PC-3 (cell line): ENCODE measurements around the gene BROX. TPM values are rescaled to one million over a fixed set of nuclear protein-coding genes. Genes with fewer than 3 reads are reported as not detected.

Experiments
- ATAC-seq: fragments of 200-7000 bp; cut with Tn5 transposase; 2 replicates; pipeline ENCODE4 v1.9.1; 2020; ENCODE audit warnings: mild to moderate bottlenecking, moderate library complexity
- BruUV-seq: library from RNA; stranded (reverse); fragments of 400-500 nt; replicated peaks from 2 replicates; lab custom pipeline; 2021; lab: Mats Ljungman, UMichigan
- CTCF ChIA-PET: fragments of 300-600 bp; sonication (Branson Sonifier 250); formaldehyde crosslinking; loops from one replicate; lab custom pipeline; 2022; ENCODE audit warnings: antibody characterized with exemption; lab: Charles Lee
- POLR2A ChIA-PET: fragments of 300-600 bp; sonication (Branson Sonifier 250); formaldehyde crosslinking; loops from one replicate; lab custom pipeline; 2022; ENCODE audit warnings: antibody characterized with exemption; ENCODE audit not compliant: unreplicated experiment; lab: Charles Lee
- DNase-seq: peaks from one replicate; pipeline ENCODE4 v3.0.0-alpha.2; 2015
- H2AFZ ChIP-seq: fragments of 300-600 bp; sonication (generic); 2 replicates; pipeline ENCODE4 v1.6.0; 2016; ENCODE audit warnings: antibody characterized with exemption, low read length
- H3F3A ChIP-seq: fragments of 300-600 bp; sonication (generic); one replicate; pipeline ENCODE4 v1.6.0; 2017; ENCODE audit warnings: antibody characterized with exemption, low read length, control low read depth, mild to moderate bottlenecking; ENCODE audit not compliant: unreplicated experiment
- H3K27ac ChIP-seq: fragments of 300-600 bp; sonication (generic); 2 replicates; pipeline ENCODE4 v1.5.1; 2016; ENCODE audit warnings: mild to moderate bottlenecking, low read length
- H3K27me3 ChIP-seq: fragments of 300-600 bp; sonication (generic); 2 replicates; pipeline ENCODE4 v1.6.1; 2016; ENCODE audit warnings: low read length, mixed read lengths
- H3K36me3 ChIP-seq: fragments of 300-600 bp; sonication (generic); 2 replicates; pipeline ENCODE4 v1.6.1; 2016; ENCODE audit warnings: low read depth, mixed run types, low read length, mixed read lengths
- H3K4me1 ChIP-seq: fragments of 300-600 bp; sonication (generic); 2 replicates; pipeline ENCODE4 v1.5.1; 2016; ENCODE audit warnings: low read length; ENCODE audit not compliant: insufficient read depth
- H3K4me2 ChIP-seq: fragments of 300-600 bp; sonication (generic); 2 replicates; pipeline ENCODE4 v1.6.0; 2016; ENCODE audit warnings: low read length
- H3K4me3 ChIP-seq: fragments of 300-600 bp; sonication (generic); 2 replicates; pipeline ENCODE4 v1.5.1; 2016; ENCODE audit warnings: mild to moderate bottlenecking, low read length, mixed read lengths
- H3K79me2 ChIP-seq: fragments of 300-600 bp; sonication (generic); 2 replicates; pipeline ENCODE4 v1.6.1; 2017; ENCODE audit warnings: low read length, mixed read lengths
- H3K9ac ChIP-seq: fragments of 300-600 bp; sonication (generic); 2 replicates; pipeline ENCODE4 v1.6.0; 2016; ENCODE audit warnings: mild to moderate bottlenecking, low read length
- H3K9me2 ChIP-seq: fragments of 300-600 bp; sonication (generic); replicated peaks from 2 replicates; pipeline ENCODE4 v1.6.1; 2016; ENCODE audit warnings: mixed run types, low read length, mixed read lengths
- H3K9me3 ChIP-seq: fragments of 300-600 bp; sonication (generic); 2 replicates; pipeline ENCODE4 v1.6.1; 2016; ENCODE audit warnings: low read length, mixed read lengths
- H4K20me1 ChIP-seq: fragments of 300-600 bp; sonication (generic); 2 replicates; pipeline ENCODE4 v1.6.1; 2016; ENCODE audit warnings: low read length, mixed read lengths
- EZH2 ChIP-seq: fragments of 300-600 bp; sonication (generic); IDR thresholded peaks from one replicate; pipeline ENCODE4 v1.6.1; 2017; ENCODE audit warnings: antibody characterized with exemption, mild to moderate bottlenecking, low read length; ENCODE audit not compliant: unreplicated experiment
- EZH2phosphoT487 ChIP-seq: fragments of 300-600 bp; sonication (generic); IDR thresholded peaks from 2 replicates; pipeline ENCODE4 v1.6.1; 2018; ENCODE audit warnings: mild to moderate bottlenecking, antibody characterized with exemption, low read length, borderline replicate concordance
- intact Hi-C: fragments of 100-400 bp; cut with micrococcal nuclease; formaldehyde crosslinking; loops from 2 replicates; pipeline ENCODE4 v1.9.0; 2023
- total RNA-seq: library from RNA; depleted of rRNA; stranded (reverse); fragments of >200 nt; gene quantifications from 2 replicates; pipeline ENCODE4 v1.2.3, GENCODE V29; 2014
- TF ChIP-seq, protein P1 (sequence below): fragments of 300-600 bp; sonication (generic); conservative IDR thresholded peaks from 2 replicates; pipeline ENCODE4 v1.5.1; 2017; ENCODE audit warnings: antibody characterized with exemption, low read depth, mild to moderate bottlenecking, low read length

BROX gene
- total RNA-seq, 1 experiment from 2014 or later = 68.4 TPM

DNA sequence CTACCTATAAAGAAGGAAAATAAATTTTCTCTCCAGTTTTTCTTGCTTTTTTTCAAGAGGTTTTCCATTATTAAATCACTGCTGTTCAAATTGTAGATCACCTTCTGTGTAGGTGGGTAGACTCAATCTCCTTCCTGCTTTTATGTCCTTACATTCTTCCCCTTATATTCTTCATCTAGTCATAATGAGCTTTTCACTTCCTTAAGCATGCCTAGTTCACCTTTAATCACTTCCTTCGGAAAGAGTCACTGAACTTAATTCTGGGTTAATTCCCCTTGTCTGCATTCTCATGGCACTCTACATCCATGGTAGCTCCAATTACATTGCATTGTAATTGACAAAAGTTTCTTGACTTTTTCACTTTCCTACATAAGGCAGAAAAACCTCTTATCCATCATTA is 18.5 kb downstream of the BROX start:
- H3K9ac ChIP-seq = no peak overlapping the region

DNA sequence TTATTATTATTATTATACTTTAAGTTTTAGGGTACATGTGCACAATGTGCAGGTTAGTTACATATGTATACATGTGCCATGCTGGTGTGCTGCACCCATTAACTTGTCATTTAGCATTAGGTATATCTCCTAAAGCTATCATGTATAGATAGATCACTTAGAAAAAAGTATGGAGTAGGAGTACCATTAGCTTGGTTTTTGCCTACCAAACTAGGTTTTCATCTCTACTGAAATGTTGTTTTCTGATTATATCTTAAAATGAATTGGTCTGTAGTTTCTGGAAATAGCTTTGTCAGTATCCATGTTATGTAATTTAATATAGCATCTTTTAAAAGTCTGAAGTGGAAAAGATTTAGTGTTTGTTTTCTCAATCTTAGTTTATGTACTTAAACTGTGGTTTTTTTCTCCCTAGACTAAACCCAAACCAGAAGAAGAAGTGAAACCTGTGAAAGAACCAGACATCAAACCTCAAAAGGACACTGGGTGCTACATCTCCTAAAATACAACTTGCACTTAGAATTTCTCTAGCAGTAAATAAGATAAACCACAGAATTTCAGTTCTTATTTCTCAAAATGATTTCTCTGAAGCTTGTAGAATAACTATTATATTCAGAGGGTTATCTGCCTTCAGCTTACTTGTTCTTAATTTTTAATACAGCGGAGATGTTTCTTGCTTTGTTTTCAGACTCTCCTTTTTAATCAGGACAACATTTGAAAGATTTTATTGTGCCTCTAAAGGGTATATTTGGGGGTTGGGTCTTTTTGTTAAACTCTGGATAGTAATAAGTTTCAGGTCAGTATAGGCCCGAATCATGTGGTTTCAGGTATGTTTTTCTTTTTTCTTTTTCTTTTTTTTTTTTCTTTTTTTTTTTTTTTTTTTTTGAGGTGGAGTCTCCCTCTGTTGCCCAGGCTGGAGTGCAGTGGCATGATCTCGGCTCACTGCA is 20.1 kb downstream of the BROX start:
- Histone ChIP-seq H2AFZ (no peak overlapping the region), H3F3A (no peaks in the 10 kb centered on the region), H3K9me3 (no peaks in the 10 kb centered on the region), H3K4me3 (no peak overlapping the region), H3K36me3 (peaks cover 58% of the 10 kb centered on the region), H3K4me2 (no peak overlapping the region), H3K4me1 (peaks cover 15% of the 10 kb centered on the region), H3K79me2 (no peaks in the 10 kb centered on the region), H3K27me3 (no peaks in the 10 kb centered on the region), H3K9me2 (no peaks in the 10 kb centered on the region), H3K9ac (no peak overlapping the region), H3K27ac (no peak overlapping the region), H4K20me1 (no peaks in the 10 kb centered on the region)
- DNase-seq = no peak
- TF ChIP-seq, protein P1, sequence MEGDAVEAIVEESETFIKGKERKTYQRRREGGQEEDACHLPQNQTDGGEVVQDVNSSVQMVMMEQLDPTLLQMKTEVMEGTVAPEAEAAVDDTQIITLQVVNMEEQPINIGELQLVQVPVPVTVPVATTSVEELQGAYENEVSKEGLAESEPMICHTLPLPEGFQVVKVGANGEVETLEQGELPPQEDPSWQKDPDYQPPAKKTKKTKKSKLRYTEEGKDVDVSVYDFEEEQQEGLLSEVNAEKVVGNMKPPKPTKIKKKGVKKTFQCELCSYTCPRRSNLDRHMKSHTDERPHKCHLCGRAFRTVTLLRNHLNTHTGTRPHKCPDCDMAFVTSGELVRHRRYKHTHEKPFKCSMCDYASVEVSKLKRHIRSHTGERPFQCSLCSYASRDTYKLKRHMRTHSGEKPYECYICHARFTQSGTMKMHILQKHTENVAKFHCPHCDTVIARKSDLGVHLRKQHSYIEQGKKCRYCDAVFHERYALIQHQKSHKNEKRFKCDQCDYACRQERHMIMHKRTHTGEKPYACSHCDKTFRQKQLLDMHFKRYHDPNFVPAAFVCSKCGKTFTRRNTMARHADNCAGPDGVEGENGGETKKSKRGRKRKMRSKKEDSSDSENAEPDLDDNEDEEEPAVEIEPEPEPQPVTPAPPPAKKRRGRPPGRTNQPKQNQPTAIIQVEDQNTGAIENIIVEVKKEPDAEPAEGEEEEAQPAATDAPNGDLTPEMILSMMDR = no peak
- no peak for TF ChIP-seq EZH2phosphoT487
- TF ChIP-seq EZH2 = no peak
- POLR2A ChIA-PET = no interaction called here
- CTCF ChIA-PET = no interaction called here
- intact Hi-C loops = loop anchor here (10.0 kb wide), 1 partner anchor 272 kb away; no protein-coding TSS in a partner anchor
- ATAC-seq = no peak
- BruUV-seq = no TSS peak

More for the DNA sequence above, 18.5 kb downstream of the BROX start:
- Histone ChIP-seq H3K9me3 (no peaks in the 10 kb centered on the region), H3K4me3 (no peak overlapping the region), H3K36me3 (peaks cover 70% of the 10 kb centered on the region), H3K4me2 (no peak overlapping the region), H3K27me3 (no peaks in the 10 kb centered on the region), H3F3A (no peaks in the 10 kb centered on the region), H3K4me1 (no peaks in the 10 kb centered on the region), H3K27ac (no peak overlapping the region), H3K79me2 (no peaks in the 10 kb centered on the region), H4K20me1 (no peaks in the 10 kb centered on the region), H3K9me2 (no peaks in the 10 kb centered on the region), H2AFZ (no peak overlapping the region)
- TF ChIP-seq EZH2 = no peak
- DNase-seq (no peak), ATAC-seq (no peak)
- ChIA-PET POLR2A (interaction anchor here (0.6 kb wide), 1 partner anchor 37 kb away, joined by 3 read pairs; no protein-coding TSS in a partner anchor), CTCF (no interaction called here)
- BruUV-seq = no TSS peak
- intact Hi-C loops = loop anchor here (10.0 kb wide), 1 partner anchor 274 kb away; no protein-coding TSS in a partner anchor

DNA sequence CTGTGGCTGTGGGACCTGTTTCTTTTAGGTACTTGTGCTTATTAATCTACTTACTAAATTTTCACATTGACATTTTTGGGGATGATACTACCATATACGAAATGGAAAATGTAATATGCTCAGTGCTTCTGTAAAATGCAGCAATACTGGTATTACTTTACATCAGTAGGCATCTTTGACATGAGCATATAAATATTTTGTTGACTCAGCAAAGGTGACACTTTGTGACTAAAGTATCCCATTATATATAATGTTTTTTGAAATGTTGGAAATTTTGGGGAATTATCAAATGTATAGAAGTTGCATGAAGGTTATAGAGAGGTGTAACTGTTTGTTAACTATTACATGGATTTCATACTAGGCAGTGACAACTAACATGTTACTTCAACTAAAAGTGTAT is 22.4 kb downstream of the BROX start:
- no peak overlapping the region for H3K4me2 ChIP-seq
- H4K20me1 ChIP-seq = no peaks in the 10 kb centered on the region
- no peak overlapping the region for H2AFZ ChIP-seq
- H3K27ac ChIP-seq = no peak overlapping the region
- ATAC-seq (no peak), DNase-seq (no peak)
- peaks cover 39% of the 10 kb centered on the region for H3K36me3 ChIP-seq
- ChIA-PET CTCF (interaction anchor here (0.5 kb wide), 1 partner anchor 21 kb away, joined by 3 read pairs; no protein-coding TSS in a partner anchor), POLR2A (no interaction called here)
- no peaks in the 10 kb centered on the region for H3F3A ChIP-seq
- intact Hi-C loops = loop anchor here (10.0 kb wide), 1 partner anchor 270 kb away; no protein-coding TSS in a partner anchor
- no peaks in the 10 kb centered on the region for H3K27me3 ChIP-seq
- no peak overlapping the region for H3K4me3 ChIP-seq
- peaks cover 17% of the 10 kb centered on the region for H3K4me1 ChIP-seq
- TF ChIP-seq, protein P1 = no peak
- H3K9me2 ChIP-seq = no peaks in the 10 kb centered on the region
- H3K79me2 ChIP-seq = no peaks in the 10 kb centered on the region
- no peak overlapping the region for H3K9ac ChIP-seq
- no TSS peak for BruUV-seq
- H3K9me3 ChIP-seq = no peaks in the 10 kb centered on the region
